BE2C (cell line): ENCODE data around the gene ERFL.

Source experiments
- DNase-seq: peaks from one replicate; pipeline ENCODE4 v3.0.0-alpha.2; 2020
- H3K27me3 ChIP-seq: fragments of 250-450 bp; sonication (Bioruptor Pico); 2 replicates; pipeline ENCODE4 v1.5.1; 2020; ENCODE audit warnings: mild to moderate bottlenecking
- H3K36me3 ChIP-seq: fragments of 250-450 bp; sonication (Bioruptor Pico); 2 replicates; pipeline ENCODE4 v1.5.1; 2020; ENCODE audit warnings: mild to moderate bottlenecking
- H3K4me1 ChIP-seq: fragments of 250-450 bp; sonication (Bioruptor Pico); 2 replicates; pipeline ENCODE4 v1.5.1; 2020
- H3K4me3 ChIP-seq: 2 replicates; pipeline ENCODE4 v1.5.1; 2011; ENCODE audit warnings: low read depth, low read length
- H3K9me3 ChIP-seq: fragments of 250-450 bp; sonication (Bioruptor Pico); 2 replicates; pipeline ENCODE4 v1.5.1; 2020
- TF ChIP-seq, protein P1 (sequence below): IDR thresholded peaks from 2 replicates; pipeline ENCODE4 v1.5.1; 2012; ENCODE audit warnings: mild to moderate bottlenecking, low read depth, low read length

The ERFL gene

DNA sequence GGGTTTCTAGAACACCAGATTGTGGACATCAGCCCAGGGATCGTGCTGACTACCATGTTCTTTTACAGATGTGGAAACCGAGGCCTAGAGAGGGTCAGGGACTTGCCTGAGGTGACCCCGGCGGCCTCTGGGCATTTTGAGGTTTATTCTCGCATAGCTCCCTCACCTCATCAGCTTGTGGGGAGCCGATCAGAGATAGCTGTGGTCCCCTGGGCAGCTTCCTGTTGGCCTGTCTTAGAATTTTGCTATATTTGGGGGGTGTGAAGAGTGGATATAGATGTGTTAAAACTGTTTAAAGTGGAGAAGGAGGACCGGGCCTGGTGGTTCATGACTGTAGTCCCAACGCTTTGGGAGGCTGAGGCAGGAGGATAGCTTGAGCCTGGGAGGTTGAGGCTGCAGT lies 38.4 kb downstream of the ERFL start:
- Histone ChIP-seq H3K27me3 (no peaks in the 10 kb centered on the region), H3K4me1 (no peaks in the 10 kb centered on the region), H3K9me3 (no peaks in the 10 kb centered on the region), H3K4me3 (no peak overlapping the region), H3K36me3 (no peaks in the 10 kb centered on the region)
- no peak for DNase-seq
- TF ChIP-seq, protein P1, sequence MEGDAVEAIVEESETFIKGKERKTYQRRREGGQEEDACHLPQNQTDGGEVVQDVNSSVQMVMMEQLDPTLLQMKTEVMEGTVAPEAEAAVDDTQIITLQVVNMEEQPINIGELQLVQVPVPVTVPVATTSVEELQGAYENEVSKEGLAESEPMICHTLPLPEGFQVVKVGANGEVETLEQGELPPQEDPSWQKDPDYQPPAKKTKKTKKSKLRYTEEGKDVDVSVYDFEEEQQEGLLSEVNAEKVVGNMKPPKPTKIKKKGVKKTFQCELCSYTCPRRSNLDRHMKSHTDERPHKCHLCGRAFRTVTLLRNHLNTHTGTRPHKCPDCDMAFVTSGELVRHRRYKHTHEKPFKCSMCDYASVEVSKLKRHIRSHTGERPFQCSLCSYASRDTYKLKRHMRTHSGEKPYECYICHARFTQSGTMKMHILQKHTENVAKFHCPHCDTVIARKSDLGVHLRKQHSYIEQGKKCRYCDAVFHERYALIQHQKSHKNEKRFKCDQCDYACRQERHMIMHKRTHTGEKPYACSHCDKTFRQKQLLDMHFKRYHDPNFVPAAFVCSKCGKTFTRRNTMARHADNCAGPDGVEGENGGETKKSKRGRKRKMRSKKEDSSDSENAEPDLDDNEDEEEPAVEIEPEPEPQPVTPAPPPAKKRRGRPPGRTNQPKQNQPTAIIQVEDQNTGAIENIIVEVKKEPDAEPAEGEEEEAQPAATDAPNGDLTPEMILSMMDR: no peak

DNA sequence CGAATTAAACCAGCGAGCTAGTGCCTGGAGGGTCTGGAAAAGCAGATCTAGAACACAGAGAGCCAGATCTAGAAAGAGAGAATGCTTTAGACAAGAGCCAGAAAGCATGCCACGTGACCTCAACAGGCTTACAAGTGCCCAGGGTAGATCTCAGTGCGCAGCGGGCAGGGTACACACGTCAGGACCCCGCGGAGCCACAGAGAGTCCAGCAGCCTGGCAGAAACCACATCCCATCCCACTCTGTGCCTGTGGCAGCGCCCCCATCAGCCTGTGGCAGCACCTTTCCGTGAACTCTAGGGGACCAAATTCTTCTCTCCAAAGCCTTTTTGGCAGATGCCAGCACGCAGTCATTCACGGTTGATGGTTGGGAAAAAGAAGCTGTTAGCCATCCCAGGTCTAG lies 39.3 kb downstream of the ERFL start:
- Histone ChIP-seq H3K9me3 (no peaks in the 10 kb centered on the region), H3K36me3 (no peaks in the 10 kb centered on the region), H3K4me1 (no peaks in the 10 kb centered on the region), H3K4me3 (no peak overlapping the region), H3K27me3 (no peaks in the 10 kb centered on the region)
- TF ChIP-seq, protein P1: no peak
- no peak for DNase-seq

DNA sequence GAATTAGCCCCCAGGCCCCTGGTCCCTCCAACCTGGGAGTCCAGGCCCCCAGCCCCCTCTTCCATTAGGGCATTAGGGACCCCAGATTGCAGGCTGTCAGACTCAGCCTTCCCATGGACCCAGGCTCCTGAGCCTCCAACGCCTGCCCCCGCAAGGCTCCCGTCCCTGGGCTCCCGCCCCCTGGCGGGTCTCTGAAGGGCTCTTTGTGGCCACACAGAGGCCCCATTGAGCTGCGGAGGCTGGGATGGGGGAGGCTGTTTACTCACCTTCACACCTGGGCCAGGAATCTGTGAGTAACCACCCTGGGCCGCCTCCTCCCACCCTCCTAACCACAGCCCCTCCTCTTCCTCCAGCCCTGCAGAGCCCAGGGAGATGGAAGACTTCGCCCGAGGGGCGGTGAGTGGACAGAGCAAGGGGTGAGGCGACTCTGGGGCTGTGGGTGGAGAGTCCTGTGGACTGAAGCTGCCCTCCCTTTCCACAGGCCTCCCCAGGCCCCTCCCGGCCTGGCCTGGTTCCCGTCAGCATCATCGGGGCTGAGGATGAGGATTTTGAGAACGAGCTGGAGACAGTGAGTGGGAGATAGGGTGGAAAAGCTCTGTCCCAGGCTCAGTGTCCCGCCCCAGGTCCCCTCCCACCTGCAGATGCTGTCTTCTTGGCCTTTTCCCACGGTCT lies 40.4 kb downstream of the ERFL start:
- Histone ChIP-seq H3K4me3 (no peak overlapping the region), H3K9me3 (no peaks in the 10 kb centered on the region), H3K4me1 (no peaks in the 10 kb centered on the region), H3K27me3 (peaks cover 8% of the 10 kb centered on the region), H3K36me3 (no peaks in the 10 kb centered on the region)
- TF ChIP-seq, protein P1: no peak
- DNase-seq: no peak

DNA sequence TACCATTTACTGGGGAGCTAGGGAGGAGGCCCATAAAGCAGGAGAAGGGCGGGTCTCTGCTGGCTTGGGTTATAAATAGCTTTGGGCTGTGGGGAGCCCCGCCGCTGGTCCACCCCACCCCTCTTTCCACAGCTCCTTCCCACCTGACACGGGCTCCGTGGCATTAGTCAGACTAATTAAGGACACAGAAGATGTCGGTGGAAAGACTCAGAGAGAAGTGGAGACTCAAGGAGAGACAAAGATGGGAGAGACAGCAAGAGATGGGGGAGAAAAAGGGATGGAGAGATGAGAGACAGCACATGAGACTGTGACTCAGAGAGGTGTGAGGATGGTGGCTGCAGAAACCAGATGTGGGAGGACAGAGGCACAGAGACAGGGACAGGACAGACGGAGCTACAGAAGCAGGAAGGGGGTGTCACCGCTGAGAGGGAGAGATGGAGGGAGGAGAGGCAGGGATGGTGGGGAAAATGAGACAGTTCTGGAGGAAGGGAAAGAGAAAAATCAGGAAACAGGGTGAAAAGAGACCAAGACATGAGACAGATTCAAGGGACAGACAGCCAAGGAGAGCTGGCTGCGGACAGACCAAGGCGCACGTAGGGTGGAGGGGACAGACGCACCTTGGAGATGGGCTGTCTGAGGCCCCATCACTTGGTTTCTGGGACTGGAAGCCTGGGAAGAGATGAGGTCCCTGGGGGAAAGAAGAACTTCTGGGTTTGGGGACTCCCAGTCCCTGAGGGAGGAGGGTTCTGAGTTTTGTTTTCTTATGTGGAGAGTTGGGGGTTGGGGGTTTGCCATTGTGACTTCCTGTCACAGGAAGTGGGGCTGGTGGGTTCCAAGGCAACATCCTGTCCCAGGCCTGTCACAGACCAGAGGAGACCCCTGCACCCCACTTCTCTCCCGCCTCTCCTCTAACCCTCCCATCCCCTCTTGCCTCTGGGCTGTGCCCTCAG lies 41.2 kb downstream of the ERFL start:
- no peak for DNase-seq
- TF ChIP-seq, protein P1: no peak
- H3K36me3 ChIP-seq: no peaks in the 10 kb centered on the region
- H3K27me3 ChIP-seq: peaks cover 16% of the 10 kb centered on the region
- no peak overlapping the region for H3K4me3 ChIP-seq
- no peaks in the 10 kb centered on the region for H3K9me3 ChIP-seq
- H3K4me1 ChIP-seq: no peaks in the 10 kb centered on the region

DNA sequence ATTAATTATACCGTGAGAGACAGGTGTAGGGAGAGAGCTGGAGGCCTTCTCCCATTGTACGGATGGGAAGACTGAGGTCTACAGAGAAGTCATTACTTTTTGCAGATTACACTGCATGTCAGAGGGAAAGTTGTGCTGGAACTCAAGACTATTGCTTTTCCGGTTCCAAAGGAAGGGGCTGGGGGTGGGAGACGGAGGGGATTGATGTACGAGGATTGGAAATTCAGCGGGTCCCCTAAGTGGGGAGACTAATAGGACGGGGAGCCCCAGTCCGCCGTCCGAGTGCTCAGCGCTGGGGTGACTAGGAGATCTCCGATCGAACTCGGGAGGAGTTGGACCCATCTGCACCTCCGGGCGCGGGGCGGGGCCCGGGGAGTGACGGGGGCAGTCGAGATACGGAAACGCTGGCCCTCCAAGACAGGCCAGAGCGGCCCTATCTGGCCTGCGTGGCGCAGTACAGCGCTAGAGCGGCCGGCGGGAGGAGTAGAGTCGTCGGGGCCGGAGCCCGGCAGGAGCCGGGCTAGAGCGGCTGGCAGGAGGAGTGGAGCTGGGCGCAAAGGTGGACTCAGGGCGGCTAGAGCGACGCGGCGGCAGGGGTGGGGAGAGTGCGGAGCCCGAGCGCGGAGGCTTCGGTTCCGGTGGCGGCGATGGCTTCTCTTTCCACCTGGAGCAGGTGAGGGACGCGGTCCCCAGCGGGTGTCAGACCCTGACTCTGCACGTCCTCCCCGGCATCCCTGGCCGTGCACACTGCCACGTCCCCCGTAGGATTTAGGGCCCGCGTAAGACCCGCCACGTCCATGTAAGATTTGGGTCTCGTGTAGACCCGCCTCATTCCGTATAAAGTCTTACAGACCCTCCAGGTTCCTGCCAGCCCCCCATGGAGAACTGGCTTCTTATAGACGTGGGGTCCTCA lies 44.2 kb downstream of the ERFL start:
- Histone ChIP-seq H3K4me1 (no peaks in the 10 kb centered on the region), H3K27me3 (peaks cover 17% of the 10 kb centered on the region), H3K4me3 (peak overlapping the region; percentile 94), H3K36me3 (no peaks in the 10 kb centered on the region), H3K9me3 (no peaks in the 10 kb centered on the region)
- TF ChIP-seq, protein P1: 0 out of 2 replicates have a peak, but pooled peaks have one; percentile 17
- peak; percentile 97 for DNase-seq
